Activated B cell treated with CpG ODN at 0.5 μM for 24 hours (primary cell): ENCODE data around the gene VWA8. TPM values are rescaled to one million over a fixed set of nuclear protein-coding genes. Genes with fewer than 3 reads are reported as not detected.
"Not testable (repeated sequence)": the region's sequence is repeated elsewhere in the genome, so short reads cannot be mapped to it uniquely, and the experiment has no call there.

Experiments
- ATAC-seq: fragments of 200-7000 bp; cut with Tn5 transposase; one replicate; pipeline ENCODE4 v1.10.0; 2021; ENCODE audit warnings: low read depth, mild to moderate bottlenecking, moderate library complexity
- CTCF ChIA-PET: fragments of 350-600 bp; sonication (Branson Sonifier 250); formaldehyde crosslinking; loops from one replicate; lab custom pipeline; 2021; ENCODE audit warnings: antibody characterized with exemption; lab: Charles Lee
- POLR2A ChIA-PET: fragments of 350-600 bp; sonication (Branson Sonifier 250); formaldehyde crosslinking; loops from one replicate; lab custom pipeline; 2021; ENCODE audit warnings: antibody characterized with exemption; lab: Charles Lee
- DNase-seq: peaks from one replicate; pipeline ENCODE4 v3.0.0; 2022
- H3K27ac Mint-ChIP-seq: one replicate; pipeline ENCODE4 v1.8.0; 2020; ENCODE audit warnings: mixed read lengths
- H3K27me3 Mint-ChIP-seq: one replicate; pipeline ENCODE4 v1.8.0; 2021; ENCODE audit warnings: mixed read lengths
- H3K36me3 Mint-ChIP-seq: one replicate; pipeline ENCODE4 v1.8.0; 2021; ENCODE audit warnings: low read depth, mixed read lengths
- H3K4me1 Mint-ChIP-seq: one replicate; pipeline ENCODE4 v1.8.0; 2021; ENCODE audit warnings: mixed read lengths
- H3K4me3 Mint-ChIP-seq: one replicate; pipeline ENCODE4 v1.8.0; 2020; ENCODE audit warnings: mild to moderate bottlenecking, mixed read lengths
- H3K9me3 Mint-ChIP-seq: one replicate; pipeline ENCODE4 v1.8.0; 2020; ENCODE audit warnings: mixed read lengths
- intact Hi-C: fragments of 100-400 bp; cut with micrococcal nuclease; formaldehyde crosslinking; loops from one replicate; pipeline ENCODE4 v1.15.1; 2024
- total RNA-seq: library from RNA; stranded (reverse); gene quantifications from 2 replicates; pipeline ENCODE4 v1.2.3, GENCODE V29; 2022
- TF ChIP-seq, protein P1 (sequence below): fragments of 200-600 bp; IDR thresholded peaks from one replicate; pipeline ENCODE4 v1.8.0; 2022; ENCODE audit warnings: antibody characterized with exemption, mild to moderate bottlenecking

VWA8 gene
- total RNA-seq, 1 donor from 2014 or later, result 21.7 TPM

DNA sequence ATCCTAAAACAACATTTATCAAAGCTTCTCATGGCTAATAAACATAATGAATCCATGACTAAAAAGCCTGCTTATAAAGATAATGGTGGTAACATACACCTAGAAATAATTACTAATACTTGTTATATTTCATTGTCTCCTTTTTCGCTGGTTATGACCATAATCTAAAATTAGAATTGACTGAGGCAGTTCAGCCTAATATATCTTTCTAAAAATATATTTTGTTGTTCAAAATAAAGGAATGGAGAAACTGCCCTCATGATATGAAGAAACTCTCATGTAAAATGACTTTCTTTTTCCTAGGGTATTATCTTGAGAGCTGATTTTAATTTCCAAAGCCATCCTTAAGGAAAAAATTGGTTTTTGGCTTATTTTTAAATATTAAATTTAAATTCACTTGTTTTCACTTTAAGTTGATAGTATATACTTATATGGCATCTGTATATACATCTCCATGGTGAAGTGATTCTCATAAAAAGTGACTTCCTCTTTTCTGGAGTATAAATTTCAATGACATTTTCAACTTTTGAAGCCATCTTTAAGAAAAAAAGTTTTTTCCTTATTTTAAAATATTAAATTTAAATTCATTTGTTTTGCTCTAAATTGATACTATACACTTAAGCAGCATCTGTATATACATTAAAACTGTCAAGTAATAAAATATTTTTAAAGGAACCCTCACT lies 204.6 kb downstream of the VWA8 start:
- no peak overlapping the region for H3K27ac Mint-ChIP-seq
- CTCF ChIA-PET, result no interaction called here
- peaks cover 32% of the 10 kb centered on the region for H3K36me3 Mint-ChIP-seq
- ATAC-seq (no peak), DNase-seq (no peak)
- no peak overlapping the region for H3K4me3 Mint-ChIP-seq
- TF ChIP-seq, protein P1, sequence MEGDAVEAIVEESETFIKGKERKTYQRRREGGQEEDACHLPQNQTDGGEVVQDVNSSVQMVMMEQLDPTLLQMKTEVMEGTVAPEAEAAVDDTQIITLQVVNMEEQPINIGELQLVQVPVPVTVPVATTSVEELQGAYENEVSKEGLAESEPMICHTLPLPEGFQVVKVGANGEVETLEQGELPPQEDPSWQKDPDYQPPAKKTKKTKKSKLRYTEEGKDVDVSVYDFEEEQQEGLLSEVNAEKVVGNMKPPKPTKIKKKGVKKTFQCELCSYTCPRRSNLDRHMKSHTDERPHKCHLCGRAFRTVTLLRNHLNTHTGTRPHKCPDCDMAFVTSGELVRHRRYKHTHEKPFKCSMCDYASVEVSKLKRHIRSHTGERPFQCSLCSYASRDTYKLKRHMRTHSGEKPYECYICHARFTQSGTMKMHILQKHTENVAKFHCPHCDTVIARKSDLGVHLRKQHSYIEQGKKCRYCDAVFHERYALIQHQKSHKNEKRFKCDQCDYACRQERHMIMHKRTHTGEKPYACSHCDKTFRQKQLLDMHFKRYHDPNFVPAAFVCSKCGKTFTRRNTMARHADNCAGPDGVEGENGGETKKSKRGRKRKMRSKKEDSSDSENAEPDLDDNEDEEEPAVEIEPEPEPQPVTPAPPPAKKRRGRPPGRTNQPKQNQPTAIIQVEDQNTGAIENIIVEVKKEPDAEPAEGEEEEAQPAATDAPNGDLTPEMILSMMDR, result no peak
- H3K4me1 Mint-ChIP-seq, result no peaks in the 10 kb centered on the region
- H3K27me3 Mint-ChIP-seq, result no peaks in the 10 kb centered on the region
- POLR2A ChIA-PET, result no interaction called here
- intact Hi-C loops, result no loop called here
- peaks cover 4% of the 10 kb centered on the region for H3K9me3 Mint-ChIP-seq

DNA sequence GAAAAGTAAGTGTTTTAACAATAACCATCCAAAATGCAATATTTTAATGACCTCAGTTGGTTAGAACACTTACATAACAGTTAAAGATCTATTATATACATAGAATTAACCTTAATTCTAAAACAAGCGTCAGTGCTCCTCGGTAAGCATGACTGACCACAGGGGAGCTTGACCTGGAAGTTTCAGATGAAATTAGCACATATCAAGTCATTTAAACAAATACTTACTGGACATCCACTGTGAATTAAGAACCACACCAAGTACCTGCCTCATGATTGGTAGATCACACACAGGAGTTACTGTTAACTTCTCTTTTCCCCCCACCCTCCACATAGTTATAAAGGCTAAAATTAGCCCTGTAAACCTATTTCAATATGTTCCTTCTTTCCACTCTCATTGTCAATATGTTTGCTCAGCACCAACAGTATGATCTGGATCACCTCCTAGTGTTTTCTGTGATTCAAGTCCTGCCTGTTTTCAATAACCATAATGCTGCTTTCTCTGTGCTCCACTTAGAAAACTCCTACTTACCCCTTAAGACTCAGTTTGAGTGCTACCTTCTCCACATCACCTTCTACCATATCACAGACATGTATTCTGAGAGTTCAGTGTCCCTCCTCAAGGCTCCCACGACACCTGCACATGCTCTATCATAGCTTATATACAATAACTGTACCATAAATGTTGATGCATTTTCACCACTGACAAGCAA lies 209.0 kb downstream of the VWA8 start:
- intact Hi-C loops, result no loop called here
- H3K27ac Mint-ChIP-seq, result no peak overlapping the region
- ChIA-PET POLR2A (no interaction called here), CTCF (no interaction called here)
- TF ChIP-seq, protein P1, result no peak
- H3K36me3 Mint-ChIP-seq, result peaks cover 36% of the 10 kb centered on the region
- no peaks in the 10 kb centered on the region for H3K4me1 Mint-ChIP-seq
- ATAC-seq (no peak), DNase-seq (no peak)
- H3K4me3 Mint-ChIP-seq, result no peak overlapping the region
- no peaks in the 10 kb centered on the region for H3K27me3 Mint-ChIP-seq
- H3K9me3 Mint-ChIP-seq, result peaks cover 6% of the 10 kb centered on the region

- CTCF ChIA-PET, result no interaction called here
- POLR2A ChIA-PET, result no interaction called here
- H3K27me3 Mint-ChIP-seq, result no peaks in the 10 kb centered on the region
- TF ChIP-seq, protein P1, result no peak
- no peaks in the 10 kb centered on the region for H3K4me1 Mint-ChIP-seq
- peaks cover 6% of the 10 kb centered on the region for H3K9me3 Mint-ChIP-seq
- peaks cover 40% of the 10 kb centered on the region for H3K36me3 Mint-ChIP-seq
- intact Hi-C loops, result no loop called here
- ATAC-seq (no peak), DNase-seq (no peak)
- no peak overlapping the region for H3K27ac Mint-ChIP-seq
- H3K4me3 Mint-ChIP-seq, result no peak overlapping the region
Observed at GRCh38 chr13:41751277-41751676, 209.6 kb downstream of the VWA8 start.

GRCh38 chr13:41746259-41746658 lies 214.7 kb downstream of the VWA8 start:
- H3K27me3 Mint-ChIP-seq, result no peaks in the 10 kb centered on the region
- POLR2A ChIA-PET, result no interaction called here
- DNase-seq, result no peak
- CTCF ChIA-PET, result no interaction called here
- no peak overlapping the region for H3K27ac Mint-ChIP-seq
- H3K36me3 Mint-ChIP-seq, result peaks cover 46% of the 10 kb centered on the region
- peaks cover 4% of the 10 kb centered on the region for H3K9me3 Mint-ChIP-seq
- intact Hi-C loops, result no loop called here
- no peak for ATAC-seq
- H3K4me3 Mint-ChIP-seq, result no peak overlapping the region
- H3K4me1 Mint-ChIP-seq, result no peaks in the 10 kb centered on the region
- TF ChIP-seq, protein P1, result no peak

DNA sequence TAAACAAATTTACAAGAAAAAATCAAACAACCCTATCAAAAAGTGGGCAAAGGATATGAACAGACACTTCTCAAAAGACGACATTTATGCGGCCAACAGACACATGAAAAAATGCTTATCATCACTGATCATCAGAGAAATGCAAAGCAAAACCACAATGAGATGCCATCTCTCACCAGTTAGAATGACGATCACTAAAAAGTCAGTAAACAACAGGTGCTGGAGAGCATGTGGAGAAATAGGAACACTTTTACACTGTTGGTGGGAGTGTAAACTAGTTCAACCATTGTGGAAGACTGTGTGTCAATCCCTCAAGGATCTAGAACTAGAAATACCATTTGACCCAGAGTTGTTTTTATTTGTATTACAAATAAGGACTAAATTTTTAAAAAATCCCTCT lies 215.4 kb downstream of the VWA8 start:
- H3K36me3 Mint-ChIP-seq, result peaks cover 49% of the 10 kb centered on the region
- CTCF ChIA-PET, DNase-seq, H3K27ac Mint-ChIP-seq, H3K27me3 Mint-ChIP-seq, H3K4me3 Mint-ChIP-seq, ATAC-seq, POLR2A ChIA-PET, H3K4me1 Mint-ChIP-seq, intact Hi-C loops, H3K9me3 Mint-ChIP-seq: not testable (repeated sequence)
